Measurements from ENCODE around the gene HMCN1.

DNA sequence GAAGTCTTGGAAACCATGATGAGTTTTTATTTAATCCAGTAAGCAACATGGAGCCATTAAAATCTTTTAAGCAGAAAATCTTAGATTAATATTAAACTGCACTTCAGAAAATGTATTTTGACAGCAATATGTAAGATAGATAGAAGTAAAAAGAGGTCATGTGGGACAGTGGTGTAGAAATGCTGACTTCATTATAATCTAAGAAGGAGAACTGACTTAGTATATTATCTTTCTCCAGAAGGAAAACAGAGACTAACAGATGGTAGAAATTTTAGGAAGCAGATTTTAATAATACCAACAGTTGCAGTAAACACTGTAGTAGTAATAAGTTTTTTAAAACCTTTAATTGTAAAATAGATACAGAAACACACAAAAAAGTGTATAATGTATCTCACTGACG is 367.9 kb downstream of the HMCN1 start:
- TF ChIP-seq, protein P1, sequence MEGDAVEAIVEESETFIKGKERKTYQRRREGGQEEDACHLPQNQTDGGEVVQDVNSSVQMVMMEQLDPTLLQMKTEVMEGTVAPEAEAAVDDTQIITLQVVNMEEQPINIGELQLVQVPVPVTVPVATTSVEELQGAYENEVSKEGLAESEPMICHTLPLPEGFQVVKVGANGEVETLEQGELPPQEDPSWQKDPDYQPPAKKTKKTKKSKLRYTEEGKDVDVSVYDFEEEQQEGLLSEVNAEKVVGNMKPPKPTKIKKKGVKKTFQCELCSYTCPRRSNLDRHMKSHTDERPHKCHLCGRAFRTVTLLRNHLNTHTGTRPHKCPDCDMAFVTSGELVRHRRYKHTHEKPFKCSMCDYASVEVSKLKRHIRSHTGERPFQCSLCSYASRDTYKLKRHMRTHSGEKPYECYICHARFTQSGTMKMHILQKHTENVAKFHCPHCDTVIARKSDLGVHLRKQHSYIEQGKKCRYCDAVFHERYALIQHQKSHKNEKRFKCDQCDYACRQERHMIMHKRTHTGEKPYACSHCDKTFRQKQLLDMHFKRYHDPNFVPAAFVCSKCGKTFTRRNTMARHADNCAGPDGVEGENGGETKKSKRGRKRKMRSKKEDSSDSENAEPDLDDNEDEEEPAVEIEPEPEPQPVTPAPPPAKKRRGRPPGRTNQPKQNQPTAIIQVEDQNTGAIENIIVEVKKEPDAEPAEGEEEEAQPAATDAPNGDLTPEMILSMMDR (conservative IDR thresholded peaks at IDR 0.05), result no peak
- TF ChIP-seq EZH2 (IDR thresholded peaks at IDR 0.05; ENCODE audit: low read depth), result no peak
